Vagina (tissue), 2 donors: ENCODE results near the gene UNC13B. TPM values are rescaled to one million over a fixed set of nuclear protein-coding genes. Genes with fewer than 3 reads are reported as not detected.

Experiments used
- DNase-seq, 2 donors: peaks; one replicate each; pipeline ENCODE4 v3.0.0-alpha.2; 2017; ENCODE audit errors: extremely low spot score in 2 of 2
- H3K27ac ChIP-seq: fragments of 200-600 bp; sonication (generic); one replicate; pipeline ENCODE4 v1.5.1; 2019
- H3K27me3 ChIP-seq: fragments of 200-600 bp; sonication (generic); one replicate; pipeline ENCODE4 v1.5.1; 2019
- H3K36me3 ChIP-seq, 2 donors: fragments of 200-600 bp; sonication (generic); one replicate each; pipeline ENCODE4 v1.5.1; 2017 to 2019
- H3K4me1 ChIP-seq: fragments of 200-600 bp; sonication (generic); one replicate; pipeline ENCODE4 v1.5.1; 2019
- H3K4me3 ChIP-seq, 2 donors: fragments of 200-600 bp; sonication (generic); 1 replicate in 1 of 2; 2 replicates in 1 of 2; pipeline ENCODE4 v1.5.1; 2016 to 2019
- H3K9me3 ChIP-seq: fragments of 200-600 bp; sonication (generic); one replicate; pipeline ENCODE4 v1.5.1; 2019
- CTCF ChIP-seq, 3 experiments: fragments of 450-650 bp in 2 of 3; fragments of 200-600 bp in 1 of 3; sonication (generic) in 1 of 3; IDR thresholded peaks; one replicate each; pipeline ENCODE4 v1.5.1; 2017 to 2019; ENCODE audit warnings: antibody characterized with exemption in 3 of 3, mild to moderate bottlenecking in 2 of 3, moderate library complexity in 2 of 3
- POLR2A ChIP-seq, 2 donors: fragments of 450-650 bp; IDR thresholded peaks; one replicate each; pipeline ENCODE4 v1.6.1; 2017; ENCODE audit warnings: antibody characterized with exemption in 2 of 2, mild to moderate bottlenecking in 2 of 2, moderate library complexity in 2 of 2
- POLR2AphosphoS5 ChIP-seq, 2 donors: sonication (generic); formaldehyde crosslinking; IDR thresholded peaks; one replicate each; pipeline ENCODE4 v1.9.0; 2017; ENCODE audit warnings: antibody characterized with exemption in 2 of 2, mild to moderate bottlenecking in 2 of 2, low read depth in 1 of 2; ENCODE audit not compliant: insufficient read depth in 1 of 2
- intact Hi-C: fragments of 100-400 bp; cut with DNase I; formaldehyde crosslinking; loops from one replicate; pipeline ENCODE4 v1.15.1; 2023
- total RNA-seq: library from RNA; depleted of rRNA; stranded (reverse); fragments of >200 nt; gene quantifications from one replicate; pipeline ENCODE4 v1.2.3, GENCODE V29; 2016

The UNC13B gene
- total RNA-seq, 1 donor from 2014 or later: 20.4 TPM

GRCh38 chr9:35380039-35380438 lies 218.2 kb downstream of the UNC13B start:
- DNase-seq: no peak
- H3K4me1 ChIP-seq: no peaks in the 10 kb centered on the region
- no peaks in the 10 kb centered on the region for H3K9me3 ChIP-seq
- H3K36me3 ChIP-seq: peaks cover 0 to 29% of the 10 kb centered on the region in 2 donors
- H3K27ac ChIP-seq: no peak overlapping the region
- no peak overlapping the region for H3K4me3 ChIP-seq
- TF ChIP-seq POLR2A (IDR thresholded peaks at IDR 0.05) (no peak), CTCF (IDR thresholded peaks at IDR 0.05) (no peak), POLR2AphosphoS5 (IDR thresholded peaks at IDR 0.05; ENCODE audit: insufficient read depth in 1 of 2, low read depth in 1 of 2) (no peak)
- H3K27me3 ChIP-seq: no peaks in the 10 kb centered on the region
- intact Hi-C loops: no loop called here

DNA sequence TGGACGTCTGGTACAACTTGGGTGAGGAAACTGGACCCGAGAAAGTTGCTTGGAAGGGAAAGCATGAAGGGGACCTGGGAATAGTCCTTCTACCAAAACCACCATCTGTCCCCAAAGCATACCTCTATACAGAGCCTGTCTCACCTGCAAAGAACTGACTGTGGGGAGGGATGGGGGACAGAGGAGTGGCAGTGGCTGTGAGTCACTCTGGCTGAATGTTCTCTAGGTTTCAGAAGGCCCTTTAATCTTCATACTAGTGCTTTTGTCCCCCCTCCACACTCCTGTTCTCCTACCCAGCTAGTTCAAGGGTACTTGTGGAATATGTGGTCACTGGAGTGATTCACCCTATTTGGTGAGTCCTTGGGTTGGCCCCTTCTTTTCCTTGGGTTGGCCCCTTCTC lies 218.8 kb downstream of the UNC13B start:
- Histone ChIP-seq H3K36me3 (peaks cover 0 to 29% of the 10 kb centered on the region in 2 donors), H3K4me3 (no peak overlapping the region), H3K27me3 (no peaks in the 10 kb centered on the region), H3K27ac (no peak overlapping the region), H3K9me3 (no peaks in the 10 kb centered on the region), H3K4me1 (no peaks in the 10 kb centered on the region)
- TF ChIP-seq POLR2A (IDR thresholded peaks at IDR 0.05) (no peak), CTCF (IDR thresholded peaks at IDR 0.05) (no peak), POLR2AphosphoS5 (IDR thresholded peaks at IDR 0.05; ENCODE audit: insufficient read depth in 1 of 2, low read depth in 1 of 2) (no peak)
- intact Hi-C loops: no loop called here
- no peak for DNase-seq

DNA sequence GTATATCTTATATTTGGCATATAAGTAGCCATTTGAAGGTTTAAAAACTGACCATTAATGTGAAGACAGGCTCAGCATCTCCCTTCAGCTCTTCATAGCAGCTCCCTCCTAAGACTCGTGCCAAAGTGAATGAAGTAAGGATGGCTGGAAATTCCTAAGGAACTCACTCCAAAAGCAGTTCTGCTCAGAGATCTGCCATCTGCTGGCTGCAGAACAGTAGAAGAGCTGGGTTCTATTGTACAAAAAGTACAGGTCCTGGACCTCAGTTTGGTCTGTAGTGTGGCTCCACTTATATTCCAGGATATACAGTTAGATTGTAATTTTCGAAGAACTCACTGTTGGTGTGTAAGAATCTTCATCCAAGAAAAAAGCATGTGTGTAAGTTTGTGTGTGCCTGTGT lies 223.2 kb downstream of the UNC13B start:
- no peak overlapping the region for H3K27ac ChIP-seq
- DNase-seq: no peak
- H3K9me3 ChIP-seq: no peaks in the 10 kb centered on the region
- TF ChIP-seq POLR2A (IDR thresholded peaks at IDR 0.05) (no peak), POLR2AphosphoS5 (IDR thresholded peaks at IDR 0.05; ENCODE audit: insufficient read depth in 1 of 2, low read depth in 1 of 2) (no peak), CTCF (IDR thresholded peaks at IDR 0.05) (no peak)
- H3K27me3 ChIP-seq: no peaks in the 10 kb centered on the region
- H3K4me1 ChIP-seq: no peaks in the 10 kb centered on the region
- intact Hi-C loops: no loop called here
- H3K36me3 ChIP-seq: peaks cover 0 to 50% of the 10 kb centered on the region in 2 donors
- no peak overlapping the region for H3K4me3 ChIP-seq

DNA sequence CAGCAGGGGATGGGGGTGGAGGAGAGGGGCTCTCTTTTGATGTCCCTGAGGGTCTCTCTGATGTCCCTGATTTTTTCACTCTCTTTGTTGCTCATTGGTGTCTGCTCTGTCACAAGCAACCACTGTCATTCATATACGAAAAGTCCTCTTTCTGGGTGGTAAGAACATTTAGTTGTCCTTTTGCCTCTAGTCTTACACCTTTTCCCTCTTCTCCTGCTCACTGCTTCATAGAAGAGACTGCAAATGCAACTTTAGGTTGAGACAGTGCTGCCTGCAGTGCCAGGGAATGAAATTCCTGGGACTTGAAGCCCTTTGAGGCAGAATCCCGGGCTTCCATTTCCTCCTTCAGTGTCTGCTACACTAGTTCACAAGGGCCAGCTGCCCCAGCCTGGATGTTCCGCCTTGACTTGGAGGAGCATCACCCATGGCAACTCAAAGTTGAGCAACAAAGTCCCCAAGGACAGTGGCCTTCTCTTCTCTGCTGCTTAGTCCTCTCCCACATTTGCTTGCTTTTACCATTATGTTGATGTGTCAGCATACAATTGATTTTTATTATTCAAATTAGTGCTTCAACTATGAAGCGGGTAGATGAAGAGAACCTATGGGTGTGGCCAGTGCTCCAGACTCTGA lies 233.4 kb downstream of the UNC13B start:
- Histone ChIP-seq H3K4me1 (no peaks in the 10 kb centered on the region), H3K27me3 (no peaks in the 10 kb centered on the region), H3K9me3 (no peaks in the 10 kb centered on the region), H3K36me3 (peaks cover 0 to 46% of the 10 kb centered on the region in 2 donors), H3K4me3 (no peak overlapping the region), H3K27ac (no peak overlapping the region)
- no peak for TF ChIP-seq POLR2AphosphoS5 (IDR thresholded peaks at IDR 0.05; ENCODE audit: insufficient read depth in 1 of 2, low read depth in 1 of 2)
- TF ChIP-seq POLR2A (IDR thresholded peaks at IDR 0.05): no peak
- no peak for TF ChIP-seq CTCF (IDR thresholded peaks at IDR 0.05)
- intact Hi-C loops: no loop called here
- peak in 1 of 2 donors; percentile 65 for DNase-seq

- Histone ChIP-seq H3K27ac (no peak overlapping the region), H3K4me1 (no peaks in the 10 kb centered on the region), H3K27me3 (no peaks in the 10 kb centered on the region), H3K9me3 (no peaks in the 10 kb centered on the region), H3K36me3 (peaks cover 0 to 46% of the 10 kb centered on the region in 2 donors), H3K4me3 (no peak overlapping the region)
- intact Hi-C loops: no loop called here
- no peak for TF ChIP-seq CTCF (IDR thresholded peaks at IDR 0.05)
- no peak for TF ChIP-seq POLR2AphosphoS5 (IDR thresholded peaks at IDR 0.05; ENCODE audit: insufficient read depth in 1 of 2, low read depth in 1 of 2)
- TF ChIP-seq POLR2A (IDR thresholded peaks at IDR 0.05): no peak
- peak in 1 of 2 donors; percentile 18 for DNase-seq
Measured at GRCh38 chr9:35395706-35396101, 233.9 kb downstream of the UNC13B start.
